ENCODE data around the gene VSIG10.
A peak's percentile ranks its signal among the peaks of the same experiment; 100 is the strongest.
"Not testable (repeated sequence)": the region's sequence is repeated elsewhere in the genome, so short reads cannot be mapped to it uniquely, and the experiment has no call there.

VSIG10 gene

GRCh38 chr12:118103601-118104382 lies at the start of gene VSIG10:
VSIG10 (minus strand) TSS chr12:118104011; CDS start chr12:118103671, 340 bp downstream.
- peak; percentile 67 for DNase-seq (ENCODE audit: low spot score)

- DNase-seq (ENCODE audit: low spot score): no peak
These were observed 47.9 kb upstream of the VSIG10 start for GRCh38 chr12:118151755-118152154.

GRCh38 chr12:118150625-118151024 lies 46.8 kb upstream of the VSIG10 start:
- DNase-seq (ENCODE audit: low spot score): no peak

GRCh38 chr12:118148287-118148686 lies 44.5 kb upstream of the VSIG10 start:
- DNase-seq (ENCODE audit: low spot score): no peak

GRCh38 chr12:118145798-118146156 lies 42.0 kb upstream of the VSIG10 start:
- no peak for DNase-seq (ENCODE audit: low spot score)

GRCh38 chr12:118145113-118145797 lies 41.4 kb upstream of the VSIG10 start:
- DNase-seq (ENCODE audit: low spot score): no peak

GRCh38 chr12:118144499-118144898 lies 40.7 kb upstream of the VSIG10 start:
- DNase-seq (ENCODE audit: low spot score): no peak

- DNase-seq (ENCODE audit: low spot score): no peak
These were observed 37.0 kb upstream of the VSIG10 start for GRCh38 chr12:118140825-118141224.

- DNase-seq (ENCODE audit: low spot score): no peak
These were observed 33.4 kb upstream of the VSIG10 start for GRCh38 chr12:118137148-118137678.

GRCh38 chr12:118136559-118137003 lies 32.8 kb upstream of the VSIG10 start:
- DNase-seq (ENCODE audit: low spot score): no peak

GRCh38 chr12:118135788-118136558 lies 32.2 kb upstream of the VSIG10 start, which contains the start of gene PEBP1:
PEBP1 (plus strand) TSS chr12:118136124; CDS start chr12:118136210, 86 bp downstream.
- DNase-seq (ENCODE audit: low spot score): peak; percentile 83

- DNase-seq (ENCODE audit: low spot score): not testable (repeated sequence)
These were observed 25.6 kb upstream of the VSIG10 start for GRCh38 chr12:118129436-118129835.

- no peak for DNase-seq (ENCODE audit: low spot score)
These were observed 24.1 kb upstream of the VSIG10 start for GRCh38 chr12:118127867-118128266.

GRCh38 chr12:118126119-118126757 lies 22.4 kb upstream of the VSIG10 start:
- no peak for DNase-seq (ENCODE audit: low spot score)

- DNase-seq (ENCODE audit: low spot score): no peak
These were observed 21.9 kb upstream of the VSIG10 start for GRCh38 chr12:118125743-118126118.

GRCh38 chr12:118124333-118124874 lies 20.6 kb upstream of the VSIG10 start:
- DNase-seq (ENCODE audit: low spot score): no peak

- DNase-seq (ENCODE audit: low spot score): no peak
These were observed 18.5 kb upstream of the VSIG10 start for GRCh38 chr12:118122264-118122663.

GRCh38 chr12:118120579-118121363 lies 17.0 kb upstream of the VSIG10 start:
- peak; percentile 68 for DNase-seq (ENCODE audit: low spot score)

- no peak for DNase-seq (ENCODE audit: low spot score)
These were observed 15.7 kb upstream of the VSIG10 start for GRCh38 chr12:118119449-118119879.

GRCh38 chr12:118109088-118109487 lies 5.3 kb upstream of the VSIG10 start:
- no peak for DNase-seq (ENCODE audit: low spot score)

- no peak for DNase-seq (ENCODE audit: low spot score)
These were observed 3.9 kb upstream of the VSIG10 start for GRCh38 chr12:118107694-118108093.
